IPS-18c (cell line): ENCODE results near the gene MRTFB.
"Not testable (repeated sequence)": the region's sequence is repeated elsewhere in the genome, so short reads cannot be mapped to it uniquely, and the experiment has no call there.

Experiments used
- H3K4me3 ChIP-seq: 2 replicates; pipeline ENCODE4 v1.7.0; 2013; ENCODE audit warnings: low read depth, mild to moderate bottlenecking, low read length, moderate library complexity; ENCODE audit not compliant: insufficient read depth
- H3K9me3 ChIP-seq: one replicate; pipeline ENCODE4 v1.6.1; 2013; ENCODE audit warnings: mild to moderate bottlenecking, low read length, moderate library complexity; ENCODE audit not compliant: control insufficient read depth, insufficient read depth

The MRTFB gene

GRCh38 chr16:14070877-14071575 is at the start of gene MRTFB:
Gene MRTFB, plus strand, starts transcription at chr16:14071319. Its CDS starts 69,288 bp downstream, at chr16:14140607.
- no peaks in the 10 kb centered on the region for H3K9me3 ChIP-seq
- H3K4me3 ChIP-seq, result peak within 1 kb of the TSS; percentile 89

GRCh38 chr16:14023526-14023925 is 47.6 kb upstream of the MRTFB start:
- not testable (repeated sequence) for H3K4me3 ChIP-seq, H3K9me3 ChIP-seq

- H3K4me3 ChIP-seq, result no peak overlapping the region
- H3K9me3 ChIP-seq, result no peaks in the 10 kb centered on the region
These were observed 46.8 kb upstream of the MRTFB start for GRCh38 chr16:14024283-14024682.

- Histone ChIP-seq H3K4me3 (no peak overlapping the region), H3K9me3 (no peaks in the 10 kb centered on the region)
These were observed 44.4 kb upstream of the MRTFB start for GRCh38 chr16:14026572-14027285.

GRCh38 chr16:14028202-14028601 is 42.9 kb upstream of the MRTFB start:
- Histone ChIP-seq H3K4me3 (no peak overlapping the region), H3K9me3 (no peaks in the 10 kb centered on the region)

- no peak overlapping the region for H3K4me3 ChIP-seq
These were observed 41.5 kb upstream of the MRTFB start for GRCh38 chr16:14029658-14030057.

GRCh38 chr16:14035092-14035491 is 36.0 kb upstream of the MRTFB start:
- H3K4me3 ChIP-seq, result no peak overlapping the region
- H3K9me3 ChIP-seq, result no peaks in the 10 kb centered on the region

More at GRCh38 chr16:14029658-14030057, 41.5 kb upstream of the MRTFB start:
- no peaks in the 10 kb centered on the region for H3K9me3 ChIP-seq

- Histone ChIP-seq H3K4me3 (no peak overlapping the region), H3K9me3 (no peaks in the 10 kb centered on the region)
These were observed 34.2 kb upstream of the MRTFB start for GRCh38 chr16:14036889-14037288.

- H3K9me3 ChIP-seq, result peaks cover 2% of the 10 kb centered on the region
- no peak overlapping the region for H3K4me3 ChIP-seq
These were observed 33.2 kb upstream of the MRTFB start for GRCh38 chr16:14037960-14038359.

- no peak overlapping the region for H3K4me3 ChIP-seq
- peaks cover 2% of the 10 kb centered on the region for H3K9me3 ChIP-seq
These were observed 30.0 kb upstream of the MRTFB start for GRCh38 chr16:14041164-14041563.

GRCh38 chr16:14042706-14043105 is 28.4 kb upstream of the MRTFB start:
- peaks cover 2% of the 10 kb centered on the region for H3K9me3 ChIP-seq
- no peak overlapping the region for H3K4me3 ChIP-seq

GRCh38 chr16:14043278-14043677 is 27.8 kb upstream of the MRTFB start:
- H3K4me3 ChIP-seq, result no peak overlapping the region
- H3K9me3 ChIP-seq, result peaks cover 2% of the 10 kb centered on the region

GRCh38 chr16:14043793-14044192 is 27.3 kb upstream of the MRTFB start:
- Histone ChIP-seq H3K4me3 (no peak overlapping the region), H3K9me3 (peaks cover 2% of the 10 kb centered on the region)

GRCh38 chr16:14047121-14047859 is 23.8 kb upstream of the MRTFB start:
- H3K4me3 ChIP-seq, H3K9me3 ChIP-seq: not testable (repeated sequence)

- peak overlapping the region; percentile 25; the same call in 1 of the 2 replicates for H3K4me3 ChIP-seq
- no peaks in the 10 kb centered on the region for H3K9me3 ChIP-seq
These were observed 20.7 kb upstream of the MRTFB start for GRCh38 chr16:14050291-14051027.

- Histone ChIP-seq H3K4me3 (no peak overlapping the region), H3K9me3 (no peaks in the 10 kb centered on the region)
These were observed 19.9 kb upstream of the MRTFB start for GRCh38 chr16:14051103-14051729.

GRCh38 chr16:14056970-14057369 is 14.1 kb upstream of the MRTFB start:
- peaks cover 5% of the 10 kb centered on the region for H3K9me3 ChIP-seq
- H3K4me3 ChIP-seq, result no peak overlapping the region
